Suprapubic skin (tissue), 4 donors: ENCODE measurements around the gene AP5S1. TPM values are rescaled to one million over a fixed set of nuclear protein-coding genes. Genes with fewer than 3 reads are reported as not detected.

Source experiments
- DNase-seq, 2 donors: peaks; one replicate each; pipeline ENCODE4 v3.0.0-alpha.2; 2019; ENCODE audit warnings: low spot score in 2 of 2
- H3K27ac ChIP-seq: fragments of 200-600 bp; sonication (generic); one replicate; pipeline ENCODE4 v1.5.1; 2019
- H3K27me3 ChIP-seq: fragments of 200-600 bp; sonication (generic); one replicate; pipeline ENCODE4 v1.5.1; 2019
- H3K36me3 ChIP-seq: fragments of 200-600 bp; sonication (generic); one replicate; pipeline ENCODE4 v1.5.1; 2019
- H3K4me1 ChIP-seq: fragments of 200-600 bp; sonication (generic); one replicate; pipeline ENCODE4 v1.5.1; 2019
- H3K4me3 ChIP-seq: fragments of 200-600 bp; sonication (generic); one replicate; pipeline ENCODE4 v1.5.1; 2019; ENCODE audit warnings: mild to moderate bottlenecking
- H3K9me3 ChIP-seq: fragments of 200-600 bp; sonication (generic); one replicate; pipeline ENCODE4 v1.5.1; 2019
- EP300 ChIP-seq: sonication (generic); formaldehyde crosslinking; IDR thresholded peaks from one replicate; pipeline ENCODE4 v1.6.1; 2017; ENCODE audit warnings: antibody characterized with exemption
- POLR2A ChIP-seq, 2 donors: fragments of 450-650 bp; IDR thresholded peaks; one replicate each; pipeline ENCODE4 v1.6.1; 2017; ENCODE audit warnings: antibody characterized with exemption in 2 of 2, mild to moderate bottlenecking in 2 of 2, moderate library complexity in 2 of 2
- POLR2AphosphoS5 ChIP-seq, 3 donors: sonication (generic); formaldehyde crosslinking; IDR thresholded peaks; one replicate each; pipeline ENCODE4 v1.6.1; 2017; ENCODE audit warnings: antibody characterized with exemption in 3 of 3
- WGBS: methylation state at CpG from one replicate; pipeline ENCODE4 v1.1.5; 2018; 5-methylcytosine and 5-hydroxymethylcytosine counted together
- total RNA-seq, 4 donors: library from RNA; depleted of rRNA; stranded (reverse); fragments of >200 nt; gene quantifications; one replicate each; pipeline ENCODE4 v1.1.0, GENCODE V29; 2016
- TF ChIP-seq, protein P1 (sequence below), 2 donors: fragments of 200-600 bp in 1 of 2; fragments of 450-650 bp in 1 of 2; sonication (generic) in 1 of 2; IDR thresholded peaks; one replicate each; pipeline ENCODE4 v1.5.1; 2016 to 2019; ENCODE audit warnings: antibody characterized with exemption in 2 of 2, mild to moderate bottlenecking in 1 of 2, moderate library complexity in 1 of 2

AP5S1 gene
- total RNA-seq, 4 donors from 2014 or later = 7.7 to 18.3 (median 14.3) TPM

DNA sequence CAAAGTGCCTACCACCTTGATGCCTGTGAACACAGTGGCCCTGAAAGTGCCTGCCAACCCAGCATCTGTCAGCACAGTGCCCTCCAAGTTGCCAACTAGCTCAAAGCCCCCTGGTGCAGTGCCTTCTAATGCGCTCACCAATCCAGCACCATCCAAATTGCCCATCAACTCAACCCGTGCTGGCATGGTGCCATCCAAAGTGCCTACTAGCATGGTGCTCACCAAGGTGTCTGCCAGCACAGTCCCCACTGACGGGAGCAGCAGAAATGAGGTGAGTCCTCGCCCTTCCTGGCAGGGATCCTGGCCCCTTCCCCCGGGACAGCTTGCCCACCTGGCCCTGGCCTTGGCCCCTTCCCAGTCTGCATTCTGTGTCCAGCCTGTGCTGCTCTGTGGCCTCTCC, 44.2 kb downstream of the AP5S1 start:
- WGBS = 69% methylated on average over 3 of the region's 5 CpGs
- peaks cover 82% of the 10 kb centered on the region for H3K36me3 ChIP-seq
- no peak for DNase-seq

DNA sequence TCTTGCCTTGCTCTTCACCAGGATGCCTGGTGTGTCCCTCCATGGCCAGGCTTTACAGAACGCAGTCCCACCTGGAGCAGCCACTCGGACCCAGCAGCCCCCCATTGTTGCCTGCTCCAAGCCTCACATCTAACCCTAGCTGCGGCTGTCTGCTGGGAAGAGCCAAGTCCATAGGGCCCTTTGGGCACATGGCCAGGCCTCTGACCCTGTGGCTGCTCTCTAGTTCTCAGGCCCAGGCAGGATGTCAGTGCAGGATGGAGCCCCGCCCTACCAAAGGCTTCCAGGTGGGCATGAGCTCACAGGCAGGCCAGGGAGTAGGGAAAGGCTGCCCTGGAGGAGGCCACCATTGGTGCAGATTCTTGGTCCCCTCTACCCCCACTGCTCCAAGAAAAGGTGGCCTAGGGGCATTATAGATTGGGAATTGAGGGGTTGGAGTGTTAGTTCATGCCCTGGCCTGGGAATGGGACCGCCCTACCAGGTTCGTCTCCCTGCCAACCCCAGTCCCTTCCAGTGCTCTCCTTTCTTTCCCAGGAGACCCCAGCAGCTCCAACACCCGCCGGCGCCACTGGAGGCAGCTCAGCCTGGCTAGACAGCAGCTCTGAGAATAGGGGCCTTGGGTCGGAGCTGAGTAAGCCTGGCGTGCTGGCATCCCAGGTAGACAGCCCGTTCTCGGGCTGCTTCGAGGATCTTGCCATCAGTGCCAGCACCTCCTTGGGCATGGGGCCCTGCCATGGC, 45.0 kb downstream of the AP5S1 start:
- Histone ChIP-seq H3K27me3 (no peaks in the 10 kb centered on the region), H3K9me3 (no peaks in the 10 kb centered on the region), H3K27ac (no peak overlapping the region), H3K36me3 (peaks cover 83% of the 10 kb centered on the region), H3K4me1 (peaks cover 4% of the 10 kb centered on the region), H3K4me3 (no peak overlapping the region)
- DNase-seq = no peak
- WGBS = 94% methylated on average over 10 of the region's 14 CpGs
- TF ChIP-seq, protein P1, sequence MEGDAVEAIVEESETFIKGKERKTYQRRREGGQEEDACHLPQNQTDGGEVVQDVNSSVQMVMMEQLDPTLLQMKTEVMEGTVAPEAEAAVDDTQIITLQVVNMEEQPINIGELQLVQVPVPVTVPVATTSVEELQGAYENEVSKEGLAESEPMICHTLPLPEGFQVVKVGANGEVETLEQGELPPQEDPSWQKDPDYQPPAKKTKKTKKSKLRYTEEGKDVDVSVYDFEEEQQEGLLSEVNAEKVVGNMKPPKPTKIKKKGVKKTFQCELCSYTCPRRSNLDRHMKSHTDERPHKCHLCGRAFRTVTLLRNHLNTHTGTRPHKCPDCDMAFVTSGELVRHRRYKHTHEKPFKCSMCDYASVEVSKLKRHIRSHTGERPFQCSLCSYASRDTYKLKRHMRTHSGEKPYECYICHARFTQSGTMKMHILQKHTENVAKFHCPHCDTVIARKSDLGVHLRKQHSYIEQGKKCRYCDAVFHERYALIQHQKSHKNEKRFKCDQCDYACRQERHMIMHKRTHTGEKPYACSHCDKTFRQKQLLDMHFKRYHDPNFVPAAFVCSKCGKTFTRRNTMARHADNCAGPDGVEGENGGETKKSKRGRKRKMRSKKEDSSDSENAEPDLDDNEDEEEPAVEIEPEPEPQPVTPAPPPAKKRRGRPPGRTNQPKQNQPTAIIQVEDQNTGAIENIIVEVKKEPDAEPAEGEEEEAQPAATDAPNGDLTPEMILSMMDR (IDR thresholded peaks at IDR 0.05) = no peak
- TF ChIP-seq POLR2A (IDR thresholded peaks at IDR 0.05) (no peak), EP300 (no peak), POLR2AphosphoS5 (IDR thresholded peaks at IDR 0.05) (no peak)

More for the DNA sequence above, 44.2 kb downstream of the AP5S1 start:
- no peak overlapping the region for H3K27ac ChIP-seq
- H3K4me3 ChIP-seq = no peak overlapping the region
- no peaks in the 10 kb centered on the region for H3K4me1 ChIP-seq
- no peak for TF ChIP-seq POLR2A (IDR thresholded peaks at IDR 0.05)
- TF ChIP-seq EP300 = no peak
- TF ChIP-seq POLR2AphosphoS5 (IDR thresholded peaks at IDR 0.05) = no peak
- TF ChIP-seq, protein P1 (IDR thresholded peaks at IDR 0.05) = no peak
- H3K9me3 ChIP-seq = no peaks in the 10 kb centered on the region
- no peaks in the 10 kb centered on the region for H3K27me3 ChIP-seq

DNA sequence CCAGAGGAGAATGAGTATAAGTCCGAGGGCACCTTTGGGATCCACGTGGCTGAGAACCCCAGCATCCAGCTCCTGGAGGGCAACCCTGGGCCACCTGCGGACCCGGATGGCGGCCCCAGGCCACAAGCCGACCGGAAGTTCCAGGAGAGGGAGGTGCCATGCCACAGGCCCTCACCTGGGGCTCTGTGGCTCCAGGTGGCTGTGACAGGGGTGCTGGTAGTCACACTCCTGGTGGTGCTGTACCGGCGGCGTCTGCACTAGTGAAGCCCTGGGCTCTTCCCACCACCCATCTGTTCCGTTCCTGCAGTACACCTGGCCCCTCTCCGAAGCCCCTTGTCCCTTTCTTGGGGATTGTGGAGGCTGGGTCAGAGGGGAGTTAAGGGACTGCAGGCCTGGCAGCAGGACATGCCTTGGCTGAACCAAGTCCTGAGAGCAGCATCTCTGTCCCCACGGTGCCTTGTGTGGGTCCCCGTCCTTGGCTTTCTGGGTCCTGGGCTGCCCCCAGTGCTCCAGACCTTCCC, 45.6 kb downstream of the AP5S1 start:
- Histone ChIP-seq H3K27ac (no peak overlapping the region), H3K4me1 (peaks cover 4% of the 10 kb centered on the region), H3K4me3 (no peak overlapping the region), H3K27me3 (no peaks in the 10 kb centered on the region), H3K9me3 (no peaks in the 10 kb centered on the region), H3K36me3 (peaks cover 77% of the 10 kb centered on the region)
- DNase-seq = no peak
- TF ChIP-seq EP300 (no peak), POLR2AphosphoS5 (IDR thresholded peaks at IDR 0.05) (no peak), POLR2A (IDR thresholded peaks at IDR 0.05) (no peak)
- 91% methylated on average over 6 of the region's 14 CpGs for WGBS

DNA sequence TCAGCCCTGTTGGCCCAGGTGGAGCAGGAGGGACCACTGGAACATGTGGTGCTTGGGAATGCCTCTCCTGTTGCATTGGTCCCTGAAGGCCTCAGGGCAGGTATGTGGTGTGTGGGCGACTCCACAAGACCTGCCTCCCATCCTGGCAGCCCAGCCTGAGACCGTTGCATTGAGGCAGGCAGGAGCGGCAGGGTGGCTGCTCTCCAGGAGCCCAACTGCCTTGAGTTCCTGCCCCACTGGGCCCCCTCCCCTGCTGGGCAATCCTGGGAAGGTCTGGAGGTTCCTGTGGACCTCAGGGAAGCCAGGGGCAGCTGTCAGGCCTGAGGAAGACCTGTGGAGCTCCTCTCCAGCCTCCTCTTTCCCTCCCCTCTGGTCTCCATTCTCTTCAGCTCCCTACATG, 46.1 kb downstream of the AP5S1 start:
- H3K36me3 ChIP-seq = peaks cover 75% of the 10 kb centered on the region
- peaks cover 4% of the 10 kb centered on the region for H3K4me1 ChIP-seq
- H3K27me3 ChIP-seq = no peaks in the 10 kb centered on the region
- H3K9me3 ChIP-seq = no peaks in the 10 kb centered on the region
- WGBS = 80% methylated on average over 1 of the region's 3 CpGs
- no peak overlapping the region for H3K4me3 ChIP-seq
- TF ChIP-seq EP300 (no peak), POLR2AphosphoS5 (IDR thresholded peaks at IDR 0.05) (no peak), POLR2A (IDR thresholded peaks at IDR 0.05) (no peak)
- TF ChIP-seq, protein P1 (IDR thresholded peaks at IDR 0.05) = no peak
- no peak overlapping the region for H3K27ac ChIP-seq
- no peak for DNase-seq

DNA sequence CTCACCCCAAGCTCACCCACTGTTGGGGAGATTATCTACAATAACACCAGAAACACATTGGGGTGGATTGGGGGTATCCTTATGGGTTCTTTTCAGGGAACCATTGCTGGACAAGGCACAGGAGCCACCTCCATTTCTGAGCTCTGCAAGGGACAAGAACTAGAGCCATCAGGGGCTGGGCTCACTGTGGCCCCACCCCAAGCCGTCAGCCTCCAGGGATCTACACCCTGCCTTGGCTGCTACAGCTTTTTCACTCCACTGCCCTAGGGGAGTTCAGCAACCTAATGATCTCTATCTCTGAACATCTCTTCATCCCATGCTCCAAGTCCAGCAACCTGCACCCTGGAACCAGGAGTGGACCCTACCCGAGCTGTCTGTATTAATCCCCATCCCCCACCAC, 47.5 kb downstream of the AP5S1 start:
- no peaks in the 10 kb centered on the region for H3K27me3 ChIP-seq
- DNase-seq = no peak
- H3K4me3 ChIP-seq = no peak overlapping the region
- no peak overlapping the region for H3K27ac ChIP-seq
- TF ChIP-seq POLR2A (IDR thresholded peaks at IDR 0.05) (no peak), EP300 (no peak), POLR2AphosphoS5 (IDR thresholded peaks at IDR 0.05) (no peak)
- TF ChIP-seq, protein P1 (IDR thresholded peaks at IDR 0.05) = no peak
- H3K9me3 ChIP-seq = no peaks in the 10 kb centered on the region
- peaks cover 4% of the 10 kb centered on the region for H3K4me1 ChIP-seq
- 53% methylated on average over 2 of the region's 2 CpGs for WGBS
- peaks cover 70% of the 10 kb centered on the region for H3K36me3 ChIP-seq
